DMS 273 treated with DMSO at 0.1 percent for 48 hours (cell line): ENCODE results near the gene PBX3.

ENCODE experiments used
- DNase-seq: peaks from one replicate; lab custom pipeline; 2025; lab: John Stamatoyannopoulos, UW

Gene PBX3

DNA sequence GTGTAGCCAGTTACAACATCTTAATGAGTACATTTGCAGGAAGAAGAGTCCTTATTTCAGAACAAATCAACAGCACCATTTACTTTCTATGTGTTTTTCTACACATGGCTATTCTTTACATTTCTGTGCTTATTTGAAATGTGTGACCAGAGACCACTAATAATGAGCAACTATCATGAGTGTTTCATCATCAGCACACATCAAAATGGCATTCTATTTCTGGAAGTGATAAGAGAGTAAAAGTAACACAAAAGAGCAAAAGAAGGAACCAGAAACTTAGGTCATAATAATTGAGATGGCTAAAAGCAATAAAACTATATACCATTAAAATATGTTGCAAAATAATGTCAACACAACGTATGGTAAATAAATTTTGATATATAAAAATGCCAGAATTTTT lies 159.7 kb downstream of the PBX3 start:
- no peak for DNase-seq

GRCh38 chr9:125908136-125908535 lies 161.0 kb downstream of the PBX3 start:
- DNase-seq, result no peak

- no peak for DNase-seq
These were observed 161.8 kb downstream of the PBX3 start for GRCh38 chr9:125908966-125909365.

DNA sequence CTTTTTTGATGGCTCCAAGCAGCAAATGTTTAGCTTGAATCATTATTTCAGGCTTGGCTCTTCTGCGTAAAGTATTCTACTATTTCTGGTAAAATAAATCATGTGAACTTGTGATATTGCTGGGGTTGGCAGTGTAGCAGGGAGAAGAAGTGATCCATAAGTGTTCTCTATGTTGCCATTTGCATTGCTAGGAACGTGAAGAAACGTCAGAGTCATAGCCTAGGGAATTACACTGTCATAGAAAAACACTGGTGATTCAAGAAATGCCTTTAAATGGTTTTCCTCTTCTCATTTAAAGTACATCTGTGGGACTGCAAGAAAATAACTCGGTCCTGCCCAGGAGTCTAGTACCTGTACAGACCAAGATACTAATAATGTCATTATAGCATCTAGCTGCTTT lies 162.3 kb downstream of the PBX3 start:
- DNase-seq, result no peak

DNA sequence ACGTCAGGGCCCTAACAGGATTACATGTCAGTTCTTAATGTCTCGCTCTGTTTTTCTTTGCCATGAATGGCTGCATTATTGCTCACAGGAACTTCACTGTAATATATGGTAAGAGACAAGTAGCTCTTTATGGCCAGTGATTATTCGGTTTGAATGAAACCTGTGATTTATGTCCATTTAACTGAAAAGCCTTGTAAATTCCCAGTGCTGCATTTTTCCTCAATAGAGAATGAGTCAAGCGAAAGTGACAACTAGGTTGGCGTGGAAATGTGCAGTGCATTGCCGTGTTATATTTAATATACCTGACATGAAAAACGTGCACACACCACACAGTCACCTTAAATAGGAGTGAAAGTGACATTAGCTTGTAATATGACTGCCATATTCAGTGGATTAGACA lies 163.1 kb downstream of the PBX3 start:
- DNase-seq, result no peak

GRCh38 chr9:125911861-125912644 lies 164.9 kb downstream of the PBX3 start:
- no peak for DNase-seq

- no peak for DNase-seq
These were observed 165.5 kb downstream of the PBX3 start for GRCh38 chr9:125912667-125913066.

DNA sequence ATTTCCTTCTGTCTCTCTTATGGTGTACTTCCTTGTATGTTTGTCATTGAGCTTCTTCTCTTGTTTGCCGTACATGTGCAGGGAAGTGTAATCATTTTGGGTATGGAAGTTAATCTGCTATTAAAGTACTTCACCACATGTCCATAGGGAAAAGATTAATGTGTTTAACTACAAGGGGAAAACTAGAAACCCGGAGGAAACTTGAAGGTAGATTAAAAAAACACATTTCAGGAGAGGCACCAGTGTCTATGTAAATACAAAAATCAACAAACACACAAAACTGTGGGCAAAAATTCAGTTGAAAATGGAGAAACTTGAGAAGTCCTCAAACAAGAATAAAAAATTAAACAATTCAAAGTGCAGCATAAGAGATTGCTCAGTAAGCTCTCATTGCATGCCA lies 166.4 kb downstream of the PBX3 start:
- DNase-seq, result no peak

DNA sequence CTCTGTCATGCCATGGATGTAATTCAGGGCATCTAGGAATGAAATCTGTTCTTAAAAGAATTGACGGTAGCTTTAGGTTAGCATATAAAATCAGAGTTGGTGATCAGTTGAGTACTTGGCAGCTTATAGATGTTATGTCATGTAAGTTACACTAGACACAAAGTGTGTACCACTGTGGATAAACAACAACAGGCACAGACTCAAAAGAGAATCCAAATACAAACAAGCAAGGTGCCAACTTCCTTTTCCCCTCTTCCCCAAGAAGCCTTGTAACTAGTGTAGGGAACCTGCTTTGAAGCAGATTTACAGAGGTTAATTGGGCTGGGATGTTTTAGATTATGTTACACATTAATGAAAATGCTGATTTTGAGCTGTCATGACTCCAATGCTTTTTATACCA lies 167.2 kb downstream of the PBX3 start:
- DNase-seq, result no peak

- DNase-seq, result no peak
These were observed 168.4 kb downstream of the PBX3 start for GRCh38 chr9:125915606-125916005.

GRCh38 chr9:125919565-125919964 lies 172.4 kb downstream of the PBX3 start:
- DNase-seq, result no peak

DNA sequence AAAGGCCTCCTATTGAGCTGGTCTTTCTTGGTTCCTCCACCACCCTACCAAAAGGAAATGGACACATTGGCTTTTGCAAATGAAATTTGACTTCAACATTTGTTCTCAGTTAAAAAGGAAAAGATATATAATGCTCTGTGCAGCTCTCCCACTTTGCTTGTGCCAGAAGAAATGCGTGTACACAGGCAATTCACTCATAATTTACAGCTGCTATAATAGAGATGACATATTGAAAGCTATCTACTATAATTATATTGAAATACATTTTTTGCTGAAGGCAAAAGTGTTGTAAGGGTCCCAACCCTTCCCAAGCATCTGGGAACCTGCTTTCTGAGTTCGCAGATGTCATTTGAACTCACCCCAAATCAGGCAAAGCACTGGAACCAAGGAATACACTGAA lies 173.2 kb downstream of the PBX3 start:
- no peak for DNase-seq

- DNase-seq, result no peak
These were observed 175.7 kb downstream of the PBX3 start for GRCh38 chr9:125922854-125923253.

DNA sequence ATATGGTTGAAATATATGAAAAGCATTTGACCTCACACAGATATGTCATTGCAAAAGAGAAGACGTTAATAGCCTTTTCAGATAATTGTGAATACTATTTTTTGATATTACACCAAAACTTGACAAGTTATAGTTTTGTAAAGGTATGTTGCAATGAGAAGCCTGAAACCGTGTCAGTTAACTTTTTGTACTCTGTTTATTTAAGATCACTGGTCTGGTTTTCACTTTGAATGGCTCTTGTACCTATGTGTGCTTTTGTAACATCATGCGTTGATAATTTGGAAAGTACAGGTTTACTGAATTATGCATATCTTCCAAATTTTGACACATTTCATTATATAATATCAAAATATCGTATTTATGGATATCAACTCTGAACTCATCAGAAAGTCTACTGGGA lies 177.2 kb downstream of the PBX3 start:
- no peak for DNase-seq

DNA sequence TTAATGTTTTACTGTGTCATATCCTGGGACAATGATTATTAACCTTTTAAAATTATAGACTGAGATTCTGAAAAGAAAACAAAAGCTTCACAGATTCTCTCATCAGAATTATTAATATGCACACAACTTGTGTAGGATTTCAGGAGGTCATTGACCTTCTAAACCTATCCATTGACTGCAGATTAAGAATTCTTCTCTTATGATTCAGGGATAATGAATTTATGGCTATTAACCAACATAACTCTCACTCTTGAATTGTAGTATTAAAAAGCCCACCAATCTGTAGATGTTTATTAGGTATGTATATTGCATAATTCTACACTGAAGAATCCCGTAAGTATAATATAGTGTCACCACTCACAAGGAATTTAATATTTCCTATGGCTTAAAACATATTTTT lies 179.8 kb downstream of the PBX3 start:
- no peak for DNase-seq

- DNase-seq, result no peak
These were observed 182.7 kb downstream of the PBX3 start for GRCh38 chr9:125929846-125930245.

- no peak for DNase-seq
These were observed 184.0 kb downstream of the PBX3 start for GRCh38 chr9:125931211-125931610.

DNA sequence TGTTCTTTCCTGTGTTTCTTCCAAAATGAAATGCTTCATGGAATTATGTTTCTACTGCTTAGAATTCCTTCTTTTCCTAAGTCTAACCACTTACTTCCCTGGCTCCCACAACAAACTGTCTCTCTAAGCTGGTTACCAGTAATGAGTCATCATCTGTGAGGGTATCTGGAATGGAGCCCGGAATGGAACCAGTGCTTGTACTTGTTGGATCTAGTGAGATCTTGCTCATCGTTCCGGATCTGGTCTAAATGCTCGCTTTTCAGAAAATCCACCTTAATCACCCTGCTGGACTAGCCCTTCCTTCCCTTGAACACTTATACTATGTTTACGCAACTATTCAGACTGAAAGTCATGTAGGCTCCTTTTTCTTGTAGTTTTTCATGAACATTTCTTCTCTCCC lies 184.8 kb downstream of the PBX3 start:
- peak; percentile 14 for DNase-seq

- no peak for DNase-seq
These were observed 185.7 kb downstream of the PBX3 start for GRCh38 chr9:125932746-125933455.

DNA sequence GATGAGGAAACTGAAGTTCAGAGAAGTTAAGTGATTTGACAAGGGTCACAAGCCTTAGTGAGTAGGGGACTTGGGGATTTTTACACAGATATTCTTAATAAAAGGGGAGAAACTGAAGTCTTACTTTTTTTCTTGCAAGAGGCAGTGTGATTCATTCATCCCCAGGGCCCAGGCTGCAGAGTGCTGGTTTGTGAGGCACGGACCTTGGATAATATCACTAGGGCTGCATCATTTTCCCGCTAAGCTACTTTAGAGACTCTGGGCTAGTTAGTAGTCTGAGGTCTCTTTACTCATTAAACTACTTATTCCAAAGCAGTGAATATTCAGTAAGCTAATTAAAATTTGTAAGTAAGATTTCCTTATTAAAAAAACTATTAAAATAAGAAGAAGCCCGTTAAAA lies 195.0 kb downstream of the PBX3 start:
- DNase-seq, result no peak

DNA sequence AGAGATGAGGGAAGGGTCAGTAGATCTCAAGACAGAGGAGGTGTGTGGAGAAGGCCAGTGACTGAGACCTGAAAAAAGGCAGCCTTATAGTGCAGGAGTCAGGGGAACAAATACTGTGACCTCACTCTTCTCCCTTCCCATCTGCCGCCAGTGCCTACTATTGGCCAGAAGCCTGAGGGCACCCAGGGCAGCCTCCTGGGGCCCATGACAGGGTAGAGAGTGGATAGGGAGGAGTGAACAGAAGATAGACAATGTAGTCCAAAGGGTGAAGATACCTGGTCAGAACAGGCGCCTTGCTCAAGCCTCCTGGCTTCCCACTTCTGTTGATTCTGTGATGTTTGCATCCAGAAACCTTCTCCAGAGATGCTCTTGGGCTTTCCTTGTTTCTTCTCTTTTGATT lies 196.7 kb downstream of the PBX3 start:
- DNase-seq, result no peak

DNA sequence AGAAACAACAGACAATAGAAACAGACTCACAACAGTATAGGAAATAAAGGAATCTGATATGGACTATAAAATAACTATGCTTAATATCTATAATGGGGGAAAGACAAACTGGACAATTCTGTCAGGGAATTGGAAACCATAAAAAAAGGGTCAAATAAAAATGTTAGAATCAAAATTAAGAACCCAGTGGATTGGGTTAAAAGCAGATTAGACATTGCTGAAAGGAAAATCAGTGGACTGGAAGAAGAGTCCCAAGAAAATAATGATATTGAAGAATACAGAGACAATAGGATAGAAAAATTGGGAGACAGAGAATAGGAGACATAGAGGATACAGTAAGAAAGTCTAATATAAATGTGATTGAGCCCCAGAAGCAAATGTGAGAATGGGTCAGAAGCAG lies 199.2 kb downstream of the PBX3 start:
- no peak for DNase-seq

DNA sequence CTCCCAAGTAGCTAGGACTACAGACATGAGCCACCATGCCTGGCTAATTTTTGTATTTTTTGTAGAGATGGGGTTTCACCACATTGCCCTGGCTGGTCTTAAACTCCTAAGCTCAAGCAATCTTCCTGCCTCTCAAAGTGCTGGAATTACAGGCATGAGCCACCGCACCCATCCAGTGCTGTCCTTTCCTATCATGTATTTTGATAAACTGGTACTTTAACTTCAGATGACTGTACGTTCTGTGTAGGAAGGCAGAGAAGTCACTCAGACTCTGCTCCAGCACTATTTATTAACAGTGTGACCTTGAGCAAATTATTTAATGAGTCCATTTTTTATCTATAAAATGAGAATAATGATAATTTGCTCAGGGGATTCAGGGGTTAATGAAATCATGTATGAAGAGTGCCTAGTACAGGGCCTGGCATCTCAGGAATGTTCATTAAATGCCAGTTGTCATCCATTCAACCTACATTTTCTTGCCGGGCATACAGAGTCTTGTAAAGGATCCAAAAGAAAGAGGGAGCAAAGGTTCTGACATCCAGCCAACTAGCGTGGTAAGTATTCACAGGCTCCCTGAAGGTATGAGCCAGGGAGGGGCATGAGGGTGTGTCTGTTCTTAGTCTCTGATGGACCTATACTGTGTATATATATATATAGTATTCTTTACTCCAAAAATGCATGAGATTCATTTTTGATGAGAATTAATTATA lies 201.9 kb downstream of the PBX3 start:
- no peak for DNase-seq
